Cardiac fibroblast (primary cell): ENCODE data around the gene GDF15.

ENCODE experiments used
- DNase-seq, 2 donors: peaks; one replicate each; pipeline versions ENCODE4 v3.0.0 to v3.0.0-alpha.2; 2010; ENCODE audit warnings: low read depth in 2 of 2
- H3K4me3 ChIP-seq, 2 donors: replicated peaks in 1 of 2; 1 replicate in 1 of 2; 2 replicates in 1 of 2; pipeline ENCODE4 v1.5.1; 2011; ENCODE audit warnings: low read depth in 2 of 2, low read length in 2 of 2, mild to moderate bottlenecking in 2 of 2, moderate library complexity in 1 of 2
- TF ChIP-seq, protein P1 (sequence below): IDR thresholded peaks from one replicate; pipeline ENCODE4 v1.5.1; 2011; ENCODE audit warnings: low read depth, mild to moderate bottlenecking, low read length, inconsistent platforms

The GDF15 gene

DNA sequence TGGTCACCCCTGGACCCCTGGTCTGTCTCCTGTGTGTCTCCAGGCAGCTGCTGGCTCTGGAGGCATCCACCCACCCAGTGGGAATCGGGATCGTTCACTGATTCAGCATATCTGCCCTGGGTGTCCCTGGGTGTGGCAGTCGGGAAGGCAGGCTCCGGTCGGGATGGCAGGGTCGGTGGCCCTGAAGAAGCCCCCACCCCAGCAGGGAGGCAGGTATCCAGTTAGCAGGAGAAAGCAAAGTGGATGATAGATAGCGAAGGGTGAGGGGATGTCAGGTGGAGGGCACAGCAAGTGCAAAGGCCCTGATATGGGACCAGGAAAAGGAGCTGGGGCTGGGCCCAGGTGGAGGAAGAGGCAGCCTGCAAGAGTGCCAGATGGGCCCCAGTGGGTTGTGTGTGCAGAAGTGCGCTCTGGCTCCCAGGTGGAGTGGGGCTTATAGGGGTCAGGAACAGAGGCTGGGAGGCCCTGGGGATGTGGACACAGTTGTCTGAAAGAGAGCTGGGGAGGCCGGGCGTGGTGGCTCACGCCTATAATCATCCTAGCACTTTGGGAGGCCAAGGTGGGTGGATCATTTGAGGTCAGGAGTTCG, 35.5 kb downstream of the GDF15 start:
- H3K4me3 ChIP-seq = peak overlapping the region in 1 of 2 donors; percentile 77
- TF ChIP-seq, protein P1, sequence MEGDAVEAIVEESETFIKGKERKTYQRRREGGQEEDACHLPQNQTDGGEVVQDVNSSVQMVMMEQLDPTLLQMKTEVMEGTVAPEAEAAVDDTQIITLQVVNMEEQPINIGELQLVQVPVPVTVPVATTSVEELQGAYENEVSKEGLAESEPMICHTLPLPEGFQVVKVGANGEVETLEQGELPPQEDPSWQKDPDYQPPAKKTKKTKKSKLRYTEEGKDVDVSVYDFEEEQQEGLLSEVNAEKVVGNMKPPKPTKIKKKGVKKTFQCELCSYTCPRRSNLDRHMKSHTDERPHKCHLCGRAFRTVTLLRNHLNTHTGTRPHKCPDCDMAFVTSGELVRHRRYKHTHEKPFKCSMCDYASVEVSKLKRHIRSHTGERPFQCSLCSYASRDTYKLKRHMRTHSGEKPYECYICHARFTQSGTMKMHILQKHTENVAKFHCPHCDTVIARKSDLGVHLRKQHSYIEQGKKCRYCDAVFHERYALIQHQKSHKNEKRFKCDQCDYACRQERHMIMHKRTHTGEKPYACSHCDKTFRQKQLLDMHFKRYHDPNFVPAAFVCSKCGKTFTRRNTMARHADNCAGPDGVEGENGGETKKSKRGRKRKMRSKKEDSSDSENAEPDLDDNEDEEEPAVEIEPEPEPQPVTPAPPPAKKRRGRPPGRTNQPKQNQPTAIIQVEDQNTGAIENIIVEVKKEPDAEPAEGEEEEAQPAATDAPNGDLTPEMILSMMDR = no peak
- no peak for DNase-seq

DNA sequence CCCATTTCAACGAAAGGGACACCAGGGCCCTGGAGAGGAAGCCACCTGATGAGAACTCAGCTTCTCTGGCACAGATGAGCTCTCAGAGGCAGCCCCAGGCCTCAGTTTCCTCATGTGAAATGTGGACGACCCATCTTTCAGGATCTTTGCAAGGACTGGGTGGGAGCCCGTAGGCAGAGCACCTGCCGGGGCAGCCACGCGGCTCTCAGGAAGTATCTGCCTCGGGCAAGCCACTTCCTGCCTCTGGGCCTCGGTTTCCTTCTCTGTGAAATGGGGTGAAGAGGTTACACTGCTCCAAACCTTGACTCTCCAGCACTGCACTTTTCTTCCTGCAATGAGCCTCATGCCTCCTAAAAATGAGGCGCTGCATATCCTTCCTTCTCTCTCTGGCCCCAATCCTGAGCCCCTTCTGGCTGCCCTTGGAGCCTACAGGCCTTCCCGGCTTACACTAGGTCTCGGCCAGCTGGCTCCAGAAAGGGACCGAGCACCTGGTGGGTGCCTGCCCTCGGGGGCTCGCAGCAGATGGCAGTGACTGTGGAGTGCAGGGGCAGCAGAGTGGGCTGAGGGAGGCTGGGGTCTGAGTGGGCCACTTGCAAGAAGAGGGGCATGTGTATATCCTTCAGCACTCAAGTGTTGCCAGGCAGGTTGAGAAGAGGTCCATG, 36.7 kb downstream of the GDF15 start:
- TF ChIP-seq, protein P1 = no peak
- no peak overlapping the region for H3K4me3 ChIP-seq
- DNase-seq = no peak

DNA sequence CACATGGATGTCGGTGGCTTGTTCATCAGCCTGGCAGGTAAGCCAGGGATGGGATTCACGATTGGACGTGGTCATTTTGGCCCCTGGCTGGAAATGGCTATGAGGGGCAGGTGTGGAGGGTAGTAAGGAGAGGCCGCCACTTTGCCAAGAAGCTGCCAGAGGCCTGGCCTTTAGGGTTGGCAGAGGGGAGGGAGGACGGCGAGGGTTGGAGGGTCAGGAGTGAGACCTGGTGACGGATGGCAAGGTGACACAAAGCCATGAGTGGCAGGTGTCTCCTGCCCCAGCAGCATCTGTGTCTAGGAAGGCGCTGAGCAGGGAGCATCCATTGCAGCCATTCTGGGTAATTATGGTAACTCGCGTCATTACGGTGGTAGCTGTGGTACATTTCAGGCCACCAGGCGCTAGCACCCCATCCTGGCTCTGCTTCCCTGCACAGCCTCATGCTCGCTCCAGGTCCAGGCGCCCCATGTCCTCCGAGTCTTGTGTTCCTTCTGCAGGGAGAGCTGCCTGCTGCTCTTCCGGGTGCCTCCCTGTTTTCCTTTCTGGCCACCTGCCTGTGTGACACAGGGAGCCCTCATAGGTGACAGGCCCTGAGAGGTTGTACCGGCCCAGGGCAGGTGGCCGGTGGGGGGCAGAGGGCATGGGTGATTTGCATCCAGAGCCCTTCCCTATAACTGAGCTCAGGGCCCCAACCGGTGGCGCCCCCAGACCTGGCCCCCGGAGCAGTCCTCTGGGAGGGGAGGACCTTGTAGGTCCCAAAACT, 37.5 kb downstream of the GDF15 start:
- no peak for DNase-seq
- no peak overlapping the region for H3K4me3 ChIP-seq
- TF ChIP-seq, protein P1 = no peak

DNA sequence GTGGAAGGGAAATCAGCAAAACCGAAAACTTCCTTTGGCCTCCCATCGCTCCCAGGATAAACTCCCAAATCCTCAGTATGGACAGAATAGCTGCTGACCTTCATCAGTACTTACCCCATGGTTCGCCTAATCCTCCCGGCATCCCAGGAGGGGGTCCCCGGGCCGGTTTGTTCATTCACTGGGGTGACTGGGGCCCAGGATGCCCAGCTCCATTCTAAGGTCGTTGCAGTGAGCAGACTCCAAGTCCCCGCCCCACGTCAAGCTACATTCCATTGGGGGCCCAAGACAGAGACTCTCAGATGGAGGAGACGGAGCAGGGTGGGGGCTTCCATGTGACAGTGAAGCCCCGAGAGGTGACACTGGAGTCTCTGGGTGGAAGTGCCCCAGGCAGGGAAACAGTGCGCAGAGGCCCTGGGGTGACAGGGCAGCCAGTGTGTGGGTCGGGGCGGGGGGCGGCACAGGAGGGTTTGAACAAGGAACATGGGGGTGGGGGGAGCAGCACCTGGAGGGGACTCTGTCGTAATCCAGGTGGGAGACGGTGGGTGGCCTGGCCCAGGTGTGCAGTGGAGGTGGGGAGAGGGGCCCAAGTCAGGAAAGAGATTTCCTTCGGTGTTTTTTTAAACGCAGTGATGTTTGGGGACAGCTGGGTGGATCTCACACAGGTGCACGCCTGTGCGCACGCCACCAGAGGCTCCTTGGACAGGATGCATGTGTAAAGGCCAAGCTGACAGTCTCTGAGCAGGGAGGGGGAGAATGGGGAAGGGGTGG, 38.3 kb downstream of the GDF15 start:
- no peak for DNase-seq
- TF ChIP-seq, protein P1 = no peak
- no peak overlapping the region for H3K4me3 ChIP-seq

DNA sequence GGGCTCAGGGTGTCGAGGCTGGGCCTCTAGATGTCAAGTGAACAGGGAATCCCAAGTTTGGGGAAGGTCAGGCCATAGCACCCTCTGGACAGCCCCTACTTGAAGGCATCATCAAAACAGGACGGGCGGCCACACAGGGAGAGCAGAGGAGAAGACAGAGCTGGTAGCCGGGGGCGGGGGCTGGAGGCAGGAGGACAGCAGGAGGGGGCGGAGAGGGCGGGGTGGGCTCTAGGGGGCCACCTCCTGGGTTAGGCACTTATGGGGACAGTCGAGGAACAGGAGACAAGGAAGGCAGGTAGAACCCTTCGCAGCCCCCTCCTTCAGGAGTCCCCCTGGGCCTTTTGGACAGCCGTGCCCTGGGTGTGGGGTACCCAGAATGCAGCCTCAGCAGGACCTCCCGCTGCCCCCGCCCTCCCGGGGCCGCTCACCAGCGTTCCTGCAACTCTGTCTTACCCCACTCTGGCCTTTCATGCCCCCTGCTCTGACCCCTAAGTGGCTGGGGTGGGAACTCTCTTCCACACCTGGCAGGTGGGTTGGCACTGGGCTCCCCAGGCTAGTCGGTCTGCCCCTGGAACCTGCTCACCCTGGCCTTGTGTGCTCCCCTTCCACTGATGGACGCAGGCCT, 39.0 kb downstream of the GDF15 start:
- TF ChIP-seq, protein P1 = no peak
- DNase-seq = no peak
- no peak overlapping the region for H3K4me3 ChIP-seq
